SH-SY5Y (cell line): ENCODE data around the gene ULK4.

Experiments used
- GATA2 ChIP-seq: IDR thresholded peaks from 2 replicates; pipeline ENCODE4 v1.6.1; 2011; ENCODE audit warnings: mild to moderate bottlenecking, low read depth, low read length
- GATA3 ChIP-seq: IDR thresholded peaks from 2 replicates; pipeline ENCODE4 v1.6.1; 2011; ENCODE audit warnings: low read depth, mild to moderate bottlenecking, low read length, moderate library complexity

DNA sequence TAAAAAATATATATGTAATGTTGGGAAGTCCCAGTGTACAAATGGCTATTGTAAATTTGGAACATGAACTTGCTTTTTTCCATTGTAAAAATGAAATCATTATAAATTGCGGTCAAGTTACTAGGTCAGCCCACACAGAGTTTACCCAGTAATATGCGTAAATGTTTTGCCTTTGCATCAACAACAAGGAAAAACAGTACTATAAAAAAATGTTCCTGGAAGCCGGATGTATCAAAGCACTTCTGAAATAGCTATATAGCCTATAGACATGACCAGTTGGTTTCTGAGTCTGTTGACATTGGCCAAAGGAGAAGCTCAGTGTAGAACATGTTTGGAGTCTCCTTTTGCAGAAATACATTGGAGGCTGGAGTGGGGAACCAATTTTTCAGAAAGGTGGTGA is 739.4 kb downstream of the ULK4 start:
- no peak for TF ChIP-seq GATA2
- TF ChIP-seq GATA3 = no peak
